HepG2 (cell line): Measurements from ENCODE around the gene CAPZB. TPM values are rescaled to one million over a fixed set of nuclear protein-coding genes. Genes with fewer than 3 reads are reported as not detected.

Experiments used
- BCL3 ChIP-seq: sonication (generic); formaldehyde crosslinking; IDR thresholded peaks from 2 replicates; pipeline ENCODE4 v1.5.1; 2020; ENCODE audit warnings: mild to moderate bottlenecking, missing genetic modification reagents, moderate library complexity
- E2F1 ChIP-seq: sonication (generic); formaldehyde crosslinking; IDR thresholded peaks from 2 replicates; pipeline ENCODE4 v1.5.0; 2020; ENCODE audit warnings: missing genetic modification reagents
- ETV6 ChIP-seq: sonication (generic); formaldehyde crosslinking; conservative IDR thresholded peaks from 2 replicates; pipeline ENCODE4 v1.4.0; 2020; ENCODE audit warnings: missing genetic modification reagents
- GMEB1 ChIP-seq: sonication (generic); formaldehyde crosslinking; IDR thresholded peaks from 2 replicates; pipeline ENCODE4 v1.5.1; 2020; ENCODE audit warnings: missing genetic modification reagents, mild to moderate bottlenecking, borderline replicate concordance
- HNRNPL ChIP-seq: fragments of 200-400 bp; formaldehyde crosslinking; IDR thresholded peaks from 2 replicates; pipeline ENCODE4 v1.6.1; 2017; ENCODE audit warnings: mild to moderate bottlenecking, low read depth, low read length
- MAFF ChIP-seq: IDR thresholded peaks from 2 replicates; pipeline ENCODE4 v1.6.1; 2011; ENCODE audit warnings: low read depth, low read length, improper control_type of control experiment
- NFE2L2 ChIP-seq: fragments of 150-350 bp; IDR thresholded peaks from 2 replicates; pipeline ENCODE4 v1.6.1; 2014; ENCODE audit warnings: low read length
- NFRKB ChIP-seq: fragments of 450-650 bp; IDR thresholded peaks from 2 replicates; pipeline ENCODE4 v1.6.1; 2017
- PRPF4 ChIP-seq: fragments of 200-400 bp; formaldehyde crosslinking; IDR thresholded peaks from 2 replicates; pipeline ENCODE4 v1.6.1; 2016; ENCODE audit warnings: low read length, low read depth; ENCODE audit not compliant: poor library complexity, severe bottlenecking
- RFX3 ChIP-seq: IDR thresholded peaks from 2 replicates; pipeline ENCODE4 v1.6.1; 2016; ENCODE audit warnings: missing biosample characterization, missing genetic modification reagents
- TIGD3 ChIP-seq: sonication (generic); formaldehyde crosslinking; IDR thresholded peaks from 2 replicates; pipeline ENCODE4 v1.5.1; 2020; ENCODE audit warnings: mild to moderate bottlenecking, missing genetic modification reagents, borderline replicate concordance
- TOE1 ChIP-seq: sonication (generic); formaldehyde crosslinking; IDR thresholded peaks from 2 replicates; pipeline ENCODE4 v1.4.0; 2020; ENCODE audit warnings: mild to moderate bottlenecking, missing genetic modification reagents
- ZBTB4 ChIP-seq: sonication (generic); formaldehyde crosslinking; IDR thresholded peaks from 2 replicates; pipeline ENCODE4 v1.4.0; 2020; ENCODE audit warnings: missing genetic modification reagents, mild to moderate bottlenecking, borderline replicate concordance
- ZBTB44 ChIP-seq: sonication (generic); formaldehyde crosslinking; IDR thresholded peaks from 2 replicates; pipeline ENCODE4 v1.4.0; 2020; ENCODE audit warnings: missing genetic modification reagents
- ZNF678 ChIP-seq: sonication (generic); formaldehyde crosslinking; IDR thresholded peaks from 2 replicates; pipeline ENCODE4 v1.4.0; 2020; ENCODE audit warnings: mild to moderate bottlenecking, missing genetic modification reagents
- ZNF788 ChIP-seq: sonication (generic); formaldehyde crosslinking; IDR thresholded peaks from 2 replicates; pipeline ENCODE4 v1.5.0; 2020; ENCODE audit warnings: mild to moderate bottlenecking, missing genetic modification reagents, borderline replicate concordance
- ZNF841 ChIP-seq: sonication (generic); formaldehyde crosslinking; IDR thresholded peaks from 2 replicates; pipeline ENCODE4 v1.8.1; 2023; ENCODE audit warnings: missing genetic modification reagents, borderline replicate concordance
- ZNF883 ChIP-seq: sonication (generic); formaldehyde crosslinking; IDR thresholded peaks from 2 replicates; pipeline ENCODE4 v1.5.1; 2020; ENCODE audit warnings: mild to moderate bottlenecking, missing genetic modification reagents; ENCODE audit errors: not compliant biosample characterization
- polyA plus RNA-seq, 8 experiments: library from polyadenylated mRNA; depleted of rRNA in 3 of 8; stranded (reverse) in 7 of 8; unstranded in 1 of 8; fragments of >200 nt; fragmentation: Illumina TruSeq in 4 of 8; extraction: Trizol in 4 of 8; gene quantifications; 2 replicates each; pipeline versions ENCODE4 v1.2.1 to v1.2.3, GENCODE V29; 2011 to 2016; ENCODE audit warnings: low read depth in 4 of 8, missing spikeins in 1 of 8, mixed read lengths in 1 of 8; ENCODE audit not compliant: insufficient read depth in 1 of 8
- total RNA-seq, 5 experiments: library from RNA; depleted of rRNA; stranded (reverse); fragments of >200 nt; fragmentation: Illumina TruSeq; extraction: Trizol; gene quantifications; 2 replicates each; pipeline ENCODE4 v1.2.3, GENCODE V29; 2016; ENCODE audit warnings: low read depth in 1 of 5

The CAPZB gene
- total and polyA plus RNA-seq, 2 of the 13 experiments (the other 11 are each of a cell fraction or from before 2014, with no cell fraction given), result 58.9 to 76.9 TPM

GRCh38 chr1:19445417-19446342 lies 39.7 kb downstream of the CAPZB start (continued):
- no peak for TF ChIP-seq ZBTB4 (CRISPR knock-in tag)
- no peak for TF ChIP-seq E2F1
- TF ChIP-seq PRPF4, result no peak
- TF ChIP-seq GMEB1 (CRISPR knock-in tag), result peak; percentile 32; the same call in 1 of the 2 replicates
- no peak for TF ChIP-seq RFX3 (CRISPR knock-in tag)
- no peak for TF ChIP-seq TIGD3 (CRISPR knock-in tag)
- peak; percentile 71; the same call in 1 of the 2 replicates for TF ChIP-seq ETV6 (CRISPR knock-in tag)
- TF ChIP-seq ZNF788 (CRISPR knock-in tag), result peak; percentile 93; the same call in 1 of the 2 replicates
- no peak for TF ChIP-seq NFRKB
- TF ChIP-seq ZNF841 (CRISPR knock-in tag), result no peak
- TF ChIP-seq NFE2L2, result no peak
- no peak for TF ChIP-seq BCL3 (CRISPR knock-in tag)
- TF ChIP-seq ZNF883 (CRISPR knock-in tag), result no peak
- no peak for TF ChIP-seq ZNF678 (CRISPR knock-in tag)
- 0 out of 2 replicates have a peak, but pooled peaks have one; percentile 72 for TF ChIP-seq HNRNPL
- TF ChIP-seq TOE1 (CRISPR knock-in tag), result no peak
- no peak for TF ChIP-seq MAFF
- TF ChIP-seq ZBTB44, result no peak
